PC-3 (cell line): ENCODE data around the gene CRTC1. TPM values are rescaled to one million over a fixed set of nuclear protein-coding genes. Genes with fewer than 3 reads are reported as not detected.

Experiments
- ATAC-seq: fragments of 200-7000 bp; cut with Tn5 transposase; 2 replicates; pipeline ENCODE4 v1.9.1; 2020; ENCODE audit warnings: mild to moderate bottlenecking, moderate library complexity
- BruUV-seq: library from RNA; stranded (reverse); fragments of 400-500 nt; replicated peaks from 2 replicates; lab custom pipeline; 2021; lab: Mats Ljungman, UMichigan
- CTCF ChIA-PET: fragments of 300-600 bp; sonication (Branson Sonifier 250); formaldehyde crosslinking; loops from one replicate; lab custom pipeline; 2022; ENCODE audit warnings: antibody characterized with exemption; lab: Charles Lee
- POLR2A ChIA-PET: fragments of 300-600 bp; sonication (Branson Sonifier 250); formaldehyde crosslinking; loops from one replicate; lab custom pipeline; 2022; ENCODE audit warnings: antibody characterized with exemption; ENCODE audit not compliant: unreplicated experiment; lab: Charles Lee
- DNase-seq: peaks from one replicate; pipeline ENCODE4 v3.0.0-alpha.2; 2015
- H2AFZ ChIP-seq: fragments of 300-600 bp; sonication (generic); 2 replicates; pipeline ENCODE4 v1.6.0; 2016; ENCODE audit warnings: antibody characterized with exemption, low read length
- H3F3A ChIP-seq: fragments of 300-600 bp; sonication (generic); one replicate; pipeline ENCODE4 v1.6.0; 2017; ENCODE audit warnings: antibody characterized with exemption, low read length, control low read depth, mild to moderate bottlenecking; ENCODE audit not compliant: unreplicated experiment
- H3K27ac ChIP-seq: fragments of 300-600 bp; sonication (generic); 2 replicates; pipeline ENCODE4 v1.5.1; 2016; ENCODE audit warnings: mild to moderate bottlenecking, low read length
- H3K27me3 ChIP-seq: fragments of 300-600 bp; sonication (generic); 2 replicates; pipeline ENCODE4 v1.6.1; 2016; ENCODE audit warnings: low read length, mixed read lengths
- H3K36me3 ChIP-seq: fragments of 300-600 bp; sonication (generic); 2 replicates; pipeline ENCODE4 v1.6.1; 2016; ENCODE audit warnings: low read depth, mixed run types, low read length, mixed read lengths
- H3K4me1 ChIP-seq: fragments of 300-600 bp; sonication (generic); 2 replicates; pipeline ENCODE4 v1.5.1; 2016; ENCODE audit warnings: low read length; ENCODE audit not compliant: insufficient read depth
- H3K4me2 ChIP-seq: fragments of 300-600 bp; sonication (generic); 2 replicates; pipeline ENCODE4 v1.6.0; 2016; ENCODE audit warnings: low read length
- H3K4me3 ChIP-seq: fragments of 300-600 bp; sonication (generic); 2 replicates; pipeline ENCODE4 v1.5.1; 2016; ENCODE audit warnings: mild to moderate bottlenecking, low read length, mixed read lengths
- H3K79me2 ChIP-seq: fragments of 300-600 bp; sonication (generic); 2 replicates; pipeline ENCODE4 v1.6.1; 2017; ENCODE audit warnings: low read length, mixed read lengths
- H3K9ac ChIP-seq: fragments of 300-600 bp; sonication (generic); 2 replicates; pipeline ENCODE4 v1.6.0; 2016; ENCODE audit warnings: mild to moderate bottlenecking, low read length
- H3K9me2 ChIP-seq: fragments of 300-600 bp; sonication (generic); replicated peaks from 2 replicates; pipeline ENCODE4 v1.6.1; 2016; ENCODE audit warnings: mixed run types, low read length, mixed read lengths
- H3K9me3 ChIP-seq: fragments of 300-600 bp; sonication (generic); 2 replicates; pipeline ENCODE4 v1.6.1; 2016; ENCODE audit warnings: low read length, mixed read lengths
- H4K20me1 ChIP-seq: fragments of 300-600 bp; sonication (generic); 2 replicates; pipeline ENCODE4 v1.6.1; 2016; ENCODE audit warnings: low read length, mixed read lengths
- EZH2 ChIP-seq: fragments of 300-600 bp; sonication (generic); IDR thresholded peaks from one replicate; pipeline ENCODE4 v1.6.1; 2017; ENCODE audit warnings: antibody characterized with exemption, mild to moderate bottlenecking, low read length; ENCODE audit not compliant: unreplicated experiment
- EZH2phosphoT487 ChIP-seq: fragments of 300-600 bp; sonication (generic); IDR thresholded peaks from 2 replicates; pipeline ENCODE4 v1.6.1; 2018; ENCODE audit warnings: mild to moderate bottlenecking, antibody characterized with exemption, low read length, borderline replicate concordance
- intact Hi-C: fragments of 100-400 bp; cut with micrococcal nuclease; formaldehyde crosslinking; loops from 2 replicates; pipeline ENCODE4 v1.9.0; 2023
- total RNA-seq: library from RNA; depleted of rRNA; stranded (reverse); fragments of >200 nt; gene quantifications from 2 replicates; pipeline ENCODE4 v1.2.3, GENCODE V29; 2014
- TF ChIP-seq, protein P1 (sequence below): fragments of 300-600 bp; sonication (generic); conservative IDR thresholded peaks from 2 replicates; pipeline ENCODE4 v1.5.1; 2017; ENCODE audit warnings: antibody characterized with exemption, low read depth, mild to moderate bottlenecking, low read length

CRTC1 gene
- total RNA-seq, 1 experiment from 2014 or later: 6.7 TPM

DNA sequence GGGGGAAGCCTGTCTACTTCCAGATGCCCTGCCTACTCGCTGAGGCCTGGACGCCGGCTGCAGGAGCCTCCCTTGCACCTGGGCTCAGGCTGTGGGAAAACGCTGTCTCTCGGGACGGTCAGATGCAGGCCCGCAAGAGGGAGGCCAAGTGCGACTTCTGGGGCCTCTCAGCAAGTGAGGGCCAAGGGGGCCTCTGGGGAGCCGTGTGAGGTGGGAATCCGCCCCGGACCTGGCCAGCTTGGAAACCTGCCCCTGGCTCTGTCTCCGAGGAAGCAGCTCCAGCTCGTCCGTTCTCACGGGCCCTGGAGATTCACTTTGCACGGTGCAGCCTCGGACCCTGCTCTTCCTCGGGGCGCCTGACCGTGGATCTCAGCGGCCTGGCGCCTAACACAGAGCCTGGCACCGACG is 11.4 kb upstream of the CRTC1 start:
- peaks cover under 1% of the 10 kb centered on the region; the same call in 1 of the 2 replicates for H3K4me1 ChIP-seq
- no peak overlapping the region for H3K27ac ChIP-seq
- no peaks in the 10 kb centered on the region for H3K9me2 ChIP-seq
- H3K4me2 ChIP-seq: no peak overlapping the region
- H3F3A ChIP-seq: no peaks in the 10 kb centered on the region
- no peak overlapping the region for H2AFZ ChIP-seq
- H3K27me3 ChIP-seq: no peaks in the 10 kb centered on the region
- no peaks in the 10 kb centered on the region for H4K20me1 ChIP-seq
- DNase-seq (no peak), ATAC-seq (no peak)
- no peaks in the 10 kb centered on the region for H3K9me3 ChIP-seq
- no peak overlapping the region for H3K4me3 ChIP-seq
- no peak overlapping the region for H3K9ac ChIP-seq
- POLR2A ChIA-PET: no interaction called here
- H3K79me2 ChIP-seq: no peaks in the 10 kb centered on the region
- CTCF ChIA-PET: no interaction called here
- BruUV-seq: no TSS peak
- no peaks in the 10 kb centered on the region for H3K36me3 ChIP-seq
- TF ChIP-seq, protein P1, sequence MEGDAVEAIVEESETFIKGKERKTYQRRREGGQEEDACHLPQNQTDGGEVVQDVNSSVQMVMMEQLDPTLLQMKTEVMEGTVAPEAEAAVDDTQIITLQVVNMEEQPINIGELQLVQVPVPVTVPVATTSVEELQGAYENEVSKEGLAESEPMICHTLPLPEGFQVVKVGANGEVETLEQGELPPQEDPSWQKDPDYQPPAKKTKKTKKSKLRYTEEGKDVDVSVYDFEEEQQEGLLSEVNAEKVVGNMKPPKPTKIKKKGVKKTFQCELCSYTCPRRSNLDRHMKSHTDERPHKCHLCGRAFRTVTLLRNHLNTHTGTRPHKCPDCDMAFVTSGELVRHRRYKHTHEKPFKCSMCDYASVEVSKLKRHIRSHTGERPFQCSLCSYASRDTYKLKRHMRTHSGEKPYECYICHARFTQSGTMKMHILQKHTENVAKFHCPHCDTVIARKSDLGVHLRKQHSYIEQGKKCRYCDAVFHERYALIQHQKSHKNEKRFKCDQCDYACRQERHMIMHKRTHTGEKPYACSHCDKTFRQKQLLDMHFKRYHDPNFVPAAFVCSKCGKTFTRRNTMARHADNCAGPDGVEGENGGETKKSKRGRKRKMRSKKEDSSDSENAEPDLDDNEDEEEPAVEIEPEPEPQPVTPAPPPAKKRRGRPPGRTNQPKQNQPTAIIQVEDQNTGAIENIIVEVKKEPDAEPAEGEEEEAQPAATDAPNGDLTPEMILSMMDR: no peak
- TF ChIP-seq EZH2 (no peak), EZH2phosphoT487 (no peak)
- intact Hi-C loops: no loop called here

DNA sequence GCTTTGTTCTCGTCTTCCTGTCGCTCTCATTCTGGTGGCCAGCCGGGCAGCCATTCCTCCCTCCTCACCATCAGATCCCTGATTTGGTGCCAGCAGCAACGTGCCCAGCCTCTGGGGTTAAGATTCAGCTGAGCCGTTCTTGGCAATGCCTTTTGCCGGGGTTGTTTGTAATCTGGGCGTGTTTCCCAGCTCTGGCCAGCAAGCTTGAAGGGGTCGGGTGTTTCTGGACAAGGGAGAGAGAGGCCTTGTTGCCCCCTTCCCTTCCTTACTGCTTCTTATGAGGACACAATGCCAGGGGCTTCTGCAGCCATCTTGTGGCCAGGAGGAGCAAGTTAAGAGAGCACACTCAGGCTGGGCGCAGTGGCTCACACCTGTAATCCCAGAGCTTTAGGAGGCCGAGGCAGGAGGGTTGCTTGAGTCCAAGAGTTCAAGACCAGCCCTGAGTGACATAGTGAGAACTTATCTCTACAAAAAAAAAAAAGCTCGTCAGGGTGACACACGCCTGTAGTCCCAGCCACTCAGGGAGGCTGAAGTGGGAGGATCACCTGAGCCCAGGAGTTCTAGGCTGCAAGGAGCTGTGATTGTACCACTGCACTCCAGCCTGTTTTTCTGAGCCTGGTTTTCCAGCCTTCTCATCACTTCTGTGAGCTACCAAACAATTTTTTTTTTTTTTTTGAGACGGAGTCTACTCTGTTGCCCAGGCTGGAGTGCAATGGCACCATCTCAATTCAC is 10.7 kb upstream of the CRTC1 start:
- no TSS peak for BruUV-seq
- DNase-seq (no peak), ATAC-seq (peak; percentile 49; the same call in 1 of the 2 replicates)
- H3K9me2 ChIP-seq: no peaks in the 10 kb centered on the region
- no peak overlapping the region for H3K27ac ChIP-seq
- H3K4me2 ChIP-seq: no peak overlapping the region
- CTCF ChIA-PET: interaction anchor here (0.6 kb wide), 1 partner anchor 83 kb away, joined by 4 read pairs; no protein-coding TSS in a partner anchor
- no peaks in the 10 kb centered on the region for H4K20me1 ChIP-seq
- POLR2A ChIA-PET: interaction anchor here (0.6 kb wide), 1 partner anchor 83 kb away, joined by 7 read pairs; no protein-coding TSS in a partner anchor
- H3K79me2 ChIP-seq: no peaks in the 10 kb centered on the region
- no peak overlapping the region for H2AFZ ChIP-seq
- no peaks in the 10 kb centered on the region for H3F3A ChIP-seq
- H3K9ac ChIP-seq: no peak overlapping the region
- intact Hi-C loops: no loop called here
- no peaks in the 10 kb centered on the region for H3K36me3 ChIP-seq
- H3K4me1 ChIP-seq: peaks cover 7% of the 10 kb centered on the region
- no peaks in the 10 kb centered on the region for H3K27me3 ChIP-seq
- no peak for TF ChIP-seq EZH2
- TF ChIP-seq, protein P1: peak; percentile 38
- H3K9me3 ChIP-seq: no peaks in the 10 kb centered on the region
- H3K4me3 ChIP-seq: no peak overlapping the region

DNA sequence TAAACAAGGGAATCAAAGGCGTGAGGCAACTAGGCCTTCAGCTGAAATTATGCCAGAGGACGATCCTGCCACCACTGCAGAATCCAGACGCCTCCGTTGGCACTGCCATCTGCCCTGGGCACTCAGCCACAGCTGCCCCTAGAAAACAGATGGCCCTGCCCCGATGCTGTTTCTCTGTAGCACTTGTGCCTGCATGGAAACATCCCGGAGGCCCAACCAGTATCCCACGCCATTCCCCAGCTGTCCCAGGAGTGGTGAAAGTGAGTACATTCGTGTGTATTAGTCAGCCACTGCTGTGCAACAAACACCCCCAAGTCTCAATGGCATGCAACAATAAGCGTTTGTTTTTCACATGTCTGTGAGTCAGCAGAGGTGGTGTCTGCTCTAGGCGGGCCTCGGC is 8.9 kb upstream of the CRTC1 start:
- no peak overlapping the region for H2AFZ ChIP-seq
- no peaks in the 10 kb centered on the region for H3K9me3 ChIP-seq
- ChIA-PET CTCF (no interaction called here), POLR2A (no interaction called here)
- H3K4me3 ChIP-seq: no peak overlapping the region
- TF ChIP-seq, protein P1: no peak
- TF ChIP-seq EZH2 (no peak), EZH2phosphoT487 (no peak)
- no peaks in the 10 kb centered on the region for H3K79me2 ChIP-seq
- no peaks in the 10 kb centered on the region for H3K36me3 ChIP-seq
- H3K9ac ChIP-seq: no peak overlapping the region
- no peak overlapping the region for H3K4me2 ChIP-seq
- H3K4me1 ChIP-seq: peaks cover 17% of the 10 kb centered on the region
- intact Hi-C loops: no loop called here
- no TSS peak for BruUV-seq
- DNase-seq (peak; percentile 27), ATAC-seq (no peak)
- no peaks in the 10 kb centered on the region for H3K27me3 ChIP-seq
- H3K27ac ChIP-seq: no peak overlapping the region
- no peaks in the 10 kb centered on the region for H3K9me2 ChIP-seq
- H4K20me1 ChIP-seq: no peaks in the 10 kb centered on the region
- H3F3A ChIP-seq: no peaks in the 10 kb centered on the region
